ENCODE measurements around the gene TAMALIN.
A peak's percentile ranks its signal among the peaks of the same experiment; 100 is the strongest.

The TAMALIN gene

DNA sequence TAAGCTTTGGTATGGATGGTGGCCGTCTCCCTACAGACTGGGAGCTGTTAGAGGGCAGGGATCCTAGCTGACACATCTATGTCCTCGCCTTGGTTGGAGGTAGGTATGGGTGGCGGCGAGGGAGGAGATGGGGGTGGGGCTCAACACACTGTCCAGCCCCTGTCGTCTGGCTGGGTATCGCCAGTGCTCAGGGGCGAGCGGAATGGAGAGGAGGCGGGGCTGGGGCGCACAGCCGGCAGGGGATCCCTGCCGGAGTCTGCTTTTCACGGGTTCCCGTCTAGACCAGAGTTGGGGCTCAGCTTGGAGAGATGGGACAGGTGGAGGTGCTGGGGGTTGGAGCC is 16.1 kb downstream of the TAMALIN start:
- Histone ChIP-seq H3K27me3 (replicated peaks; ENCODE audit: control insufficient read depth, insufficient read depth, low read length, poor library complexity, severe bottlenecking) (no peaks in the 10 kb centered on the region), H3K27ac (ENCODE audit: insufficient read depth, low read length, poor library complexity, severe bottlenecking) (peak overlapping the region; percentile 71), H3K9me3 (ENCODE audit: control insufficient read depth, low read length) (no peaks in the 10 kb centered on the region), H3K4me3 (ENCODE audit: insufficient read depth, low read depth, low read length, poor library complexity, severe bottlenecking) (peak overlapping the region; percentile 52), H3K4me1 (ENCODE audit: control insufficient read depth, insufficient read depth, low read length, poor library complexity, severe bottlenecking) (peaks cover 39% of the 10 kb centered on the region), H3K36me3 (ENCODE audit: control insufficient read depth, insufficient read depth, low read length) (no peaks in the 10 kb centered on the region)
- no peak for DNase-seq

- peak; percentile 82 to 87 (median 85) for DNase-seq
- no peaks in the 10 kb centered on the region for H3K27me3 ChIP-seq (replicated peaks; ENCODE audit: control insufficient read depth, insufficient read depth, low read length, poor library complexity, severe bottlenecking)
- H3K4me1 ChIP-seq (ENCODE audit: control insufficient read depth, insufficient read depth, low read length, poor library complexity, severe bottlenecking), result peaks cover 39% of the 10 kb centered on the region
- no peaks in the 10 kb centered on the region for H3K9me3 ChIP-seq (ENCODE audit: control insufficient read depth, low read length)
- H3K36me3 ChIP-seq (ENCODE audit: control insufficient read depth, insufficient read depth, low read length), result no peaks in the 10 kb centered on the region
- peak overlapping the region; percentile 71 for H3K27ac ChIP-seq (ENCODE audit: insufficient read depth, low read length, poor library complexity, severe bottlenecking)
- peak overlapping the region; percentile 52 for H3K4me3 ChIP-seq (ENCODE audit: insufficient read depth, low read depth, low read length, poor library complexity, severe bottlenecking)
Measured at GRCh38 chr12:52023182-52023975, 16.6 kb downstream of the TAMALIN start.

GRCh38 chr12:52023976-52024688 is 17.4 kb downstream of the TAMALIN start:
- Histone ChIP-seq H3K4me1 (ENCODE audit: control insufficient read depth, insufficient read depth, low read length, poor library complexity, severe bottlenecking) (peaks cover 39% of the 10 kb centered on the region), H3K4me3 (ENCODE audit: insufficient read depth, low read depth, low read length, poor library complexity, severe bottlenecking) (peak overlapping the region; percentile 52), H3K27ac (ENCODE audit: insufficient read depth, low read length, poor library complexity, severe bottlenecking) (peak overlapping the region; percentile 71), H3K36me3 (ENCODE audit: control insufficient read depth, insufficient read depth, low read length) (no peaks in the 10 kb centered on the region), H3K27me3 (replicated peaks; ENCODE audit: control insufficient read depth, insufficient read depth, low read length, poor library complexity, severe bottlenecking) (no peaks in the 10 kb centered on the region), H3K9me3 (ENCODE audit: control insufficient read depth, low read length) (no peaks in the 10 kb centered on the region)
- DNase-seq, result no peak

- no peaks in the 10 kb centered on the region for H3K36me3 ChIP-seq (ENCODE audit: control insufficient read depth, insufficient read depth, low read length)
- DNase-seq, result no peak
- no peak overlapping the region for H3K4me3 ChIP-seq (ENCODE audit: insufficient read depth, low read depth, low read length, poor library complexity, severe bottlenecking)
- H3K27ac ChIP-seq (ENCODE audit: insufficient read depth, low read length, poor library complexity, severe bottlenecking), result peak overlapping the region; percentile 71
- H3K9me3 ChIP-seq (ENCODE audit: control insufficient read depth, low read length), result no peaks in the 10 kb centered on the region
- H3K27me3 ChIP-seq (replicated peaks; ENCODE audit: control insufficient read depth, insufficient read depth, low read length, poor library complexity, severe bottlenecking), result no peaks in the 10 kb centered on the region
- H3K4me1 ChIP-seq (ENCODE audit: control insufficient read depth, insufficient read depth, low read length, poor library complexity, severe bottlenecking), result peaks cover 39% of the 10 kb centered on the region
Measured at GRCh38 chr12:52024845-52025230, 18.1 kb downstream of the TAMALIN start.

DNA sequence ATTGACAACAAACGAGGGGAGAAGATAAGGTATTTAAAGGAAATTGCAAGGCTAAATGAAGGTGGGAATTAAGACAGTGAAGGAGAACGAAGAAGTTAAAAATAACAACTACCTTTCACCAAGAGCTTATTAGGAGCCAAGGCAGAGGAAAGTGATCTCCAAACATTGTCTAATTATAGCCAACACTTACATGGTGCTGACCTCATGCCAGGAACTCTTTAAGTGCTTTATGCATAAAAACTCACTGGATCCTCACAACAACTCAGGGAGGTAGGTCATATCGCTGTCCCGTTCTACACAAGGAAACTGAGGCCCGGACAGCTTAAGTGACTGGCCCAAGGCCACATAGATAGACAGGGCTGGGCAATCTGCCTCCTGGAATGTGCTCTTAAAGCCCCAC is 19.5 kb downstream of the TAMALIN start:
- H3K4me3 ChIP-seq (ENCODE audit: insufficient read depth, low read depth, low read length, poor library complexity, severe bottlenecking), result no peak overlapping the region
- H3K27ac ChIP-seq (ENCODE audit: insufficient read depth, low read length, poor library complexity, severe bottlenecking), result no peak overlapping the region
- H3K9me3 ChIP-seq (ENCODE audit: control insufficient read depth, low read length), result no peaks in the 10 kb centered on the region
- H3K36me3 ChIP-seq (ENCODE audit: control insufficient read depth, insufficient read depth, low read length), result no peaks in the 10 kb centered on the region
- peaks cover 33% of the 10 kb centered on the region for H3K4me1 ChIP-seq (ENCODE audit: control insufficient read depth, insufficient read depth, low read length, poor library complexity, severe bottlenecking)
- no peak for DNase-seq
- no peaks in the 10 kb centered on the region for H3K27me3 ChIP-seq (replicated peaks; ENCODE audit: control insufficient read depth, insufficient read depth, low read length, poor library complexity, severe bottlenecking)

DNA sequence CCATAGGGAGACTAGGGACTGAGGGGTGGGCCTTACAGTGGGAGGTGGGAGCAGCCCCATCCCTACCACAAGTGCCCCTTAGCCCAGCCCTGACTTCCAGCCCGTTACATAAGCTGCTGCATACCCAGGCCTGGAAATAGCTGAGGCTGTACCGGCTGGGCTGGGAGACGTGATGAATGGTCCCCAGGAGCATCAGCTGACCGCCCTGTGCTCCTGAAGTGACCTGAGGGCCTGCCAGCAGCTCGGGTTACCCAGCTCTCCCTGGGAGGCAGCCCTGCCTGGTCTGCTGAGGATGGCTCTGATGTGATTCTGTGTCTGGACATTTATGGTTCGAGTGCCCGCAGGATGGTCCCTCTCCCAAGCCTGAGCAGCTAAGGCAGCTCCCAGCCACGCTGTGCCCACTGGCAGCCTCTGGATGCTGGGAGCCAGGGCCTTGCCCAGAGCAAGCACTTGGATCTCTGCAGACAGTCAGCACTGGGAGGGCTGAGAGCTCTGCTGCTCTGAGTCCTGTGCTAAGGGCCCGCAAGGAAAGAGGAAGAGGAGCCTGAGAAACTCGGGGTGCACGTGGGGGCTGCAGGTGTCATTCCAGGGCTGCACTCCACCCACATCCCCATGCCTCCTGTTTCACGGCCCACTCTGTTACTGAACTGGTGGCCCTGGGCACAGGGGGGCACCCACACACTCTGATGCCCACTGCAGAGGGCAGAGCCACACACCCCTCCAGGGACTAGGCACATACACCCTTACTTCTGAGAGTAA is 20.5 kb downstream of the TAMALIN start:
- no peak for DNase-seq
- no peaks in the 10 kb centered on the region for H3K27me3 ChIP-seq (replicated peaks; ENCODE audit: control insufficient read depth, insufficient read depth, low read length, poor library complexity, severe bottlenecking)
- H3K36me3 ChIP-seq (ENCODE audit: control insufficient read depth, insufficient read depth, low read length), result no peaks in the 10 kb centered on the region
- H3K4me3 ChIP-seq (ENCODE audit: insufficient read depth, low read depth, low read length, poor library complexity, severe bottlenecking), result no peak overlapping the region
- H3K9me3 ChIP-seq (ENCODE audit: control insufficient read depth, low read length), result no peaks in the 10 kb centered on the region
- H3K4me1 ChIP-seq (ENCODE audit: control insufficient read depth, insufficient read depth, low read length, poor library complexity, severe bottlenecking), result peaks cover 33% of the 10 kb centered on the region
- H3K27ac ChIP-seq (ENCODE audit: insufficient read depth, low read length, poor library complexity, severe bottlenecking), result no peak overlapping the region

DNA sequence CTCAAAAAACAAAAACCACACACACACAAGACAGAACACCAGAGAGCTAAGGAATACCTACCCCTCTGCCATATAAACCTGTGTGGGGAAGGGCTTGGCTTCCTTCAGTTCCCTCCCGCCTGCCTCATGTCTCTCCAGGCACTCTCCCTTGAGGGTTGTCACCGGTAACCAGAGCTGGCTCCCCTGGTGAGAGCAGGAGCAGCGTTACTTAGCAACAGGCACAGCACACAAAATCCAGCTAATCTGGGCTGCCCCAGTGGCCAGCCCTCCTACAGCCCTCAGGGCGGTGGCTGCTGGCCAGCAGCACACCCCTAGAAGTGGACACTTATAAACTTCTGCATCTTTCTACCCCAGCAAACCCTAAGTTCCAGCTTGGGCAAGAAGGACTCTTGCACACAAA is 22.9 kb downstream of the TAMALIN start:
- Histone ChIP-seq H3K27me3 (replicated peaks; ENCODE audit: control insufficient read depth, insufficient read depth, low read length, poor library complexity, severe bottlenecking) (no peaks in the 10 kb centered on the region), H3K9me3 (ENCODE audit: control insufficient read depth, low read length) (no peaks in the 10 kb centered on the region), H3K36me3 (ENCODE audit: control insufficient read depth, insufficient read depth, low read length) (no peaks in the 10 kb centered on the region), H3K4me3 (ENCODE audit: insufficient read depth, low read depth, low read length, poor library complexity, severe bottlenecking) (no peak overlapping the region), H3K27ac (ENCODE audit: insufficient read depth, low read length, poor library complexity, severe bottlenecking) (no peak overlapping the region), H3K4me1 (ENCODE audit: control insufficient read depth, insufficient read depth, low read length, poor library complexity, severe bottlenecking) (peaks cover 23% of the 10 kb centered on the region)
- no peak for DNase-seq

DNA sequence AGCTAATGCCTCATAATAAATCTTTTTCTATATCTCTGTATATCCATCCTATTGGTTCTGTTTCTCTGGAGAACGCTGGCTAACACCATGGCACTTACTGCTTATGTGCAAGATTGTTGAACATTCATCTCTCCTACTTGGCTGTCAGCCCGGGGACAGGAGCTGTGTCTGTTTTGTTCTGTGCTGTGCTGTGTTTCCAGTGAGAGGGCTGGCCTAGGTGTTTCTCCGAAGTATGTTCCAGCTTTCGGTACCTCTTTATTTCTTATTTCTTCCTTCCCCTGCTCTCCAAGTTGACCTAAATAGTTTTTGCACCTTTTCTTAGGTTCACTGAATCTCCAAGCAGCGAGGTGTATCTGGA is 25.7 kb downstream of the TAMALIN start:
- H3K36me3 ChIP-seq (ENCODE audit: control insufficient read depth, insufficient read depth, low read length), result no peaks in the 10 kb centered on the region
- H3K4me3 ChIP-seq (ENCODE audit: insufficient read depth, low read depth, low read length, poor library complexity, severe bottlenecking), result peak overlapping the region; percentile 41
- DNase-seq, result no peak
- peak overlapping the region; percentile 73 for H3K27ac ChIP-seq (ENCODE audit: insufficient read depth, low read length, poor library complexity, severe bottlenecking)
- H3K27me3 ChIP-seq (replicated peaks; ENCODE audit: control insufficient read depth, insufficient read depth, low read length, poor library complexity, severe bottlenecking), result no peaks in the 10 kb centered on the region
- peaks cover 21% of the 10 kb centered on the region for H3K4me1 ChIP-seq (ENCODE audit: control insufficient read depth, insufficient read depth, low read length, poor library complexity, severe bottlenecking)
- no peaks in the 10 kb centered on the region for H3K9me3 ChIP-seq (ENCODE audit: control insufficient read depth, low read length)

DNA sequence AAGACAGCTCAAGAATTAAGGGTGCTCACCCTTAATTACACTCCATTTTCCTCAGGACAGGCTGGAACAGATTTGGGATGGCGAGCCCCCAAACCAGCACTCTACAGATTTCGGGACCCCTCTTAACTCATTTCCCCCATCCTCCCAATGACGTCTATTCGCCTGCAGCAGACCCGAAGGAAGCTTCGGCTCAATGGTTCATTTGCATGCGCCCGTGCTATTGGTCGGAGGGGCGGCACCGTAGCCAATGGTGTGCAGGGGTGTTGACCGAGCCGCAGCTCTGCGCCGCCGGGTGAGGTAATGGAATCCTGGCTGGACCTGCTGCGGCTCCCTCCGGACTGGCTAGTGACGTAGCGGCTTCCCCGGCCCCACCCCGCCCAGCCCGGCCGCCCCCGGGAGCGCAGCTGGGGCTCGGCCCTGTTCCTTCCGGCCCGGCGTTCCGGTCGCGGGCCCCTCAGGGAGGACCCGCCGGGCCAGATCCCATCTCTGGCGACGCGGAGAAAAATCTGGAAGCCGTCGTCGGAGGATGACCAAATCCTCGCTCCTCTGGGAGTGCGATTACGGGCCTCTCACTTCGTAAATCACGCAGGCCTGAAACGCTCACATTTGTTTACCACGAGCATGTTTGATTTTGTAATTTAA is 26.2 kb downstream of the TAMALIN start:
- DNase-seq, result peak; percentile 87 to 92 (median 88)
- peak overlapping the region; percentile 41 for H3K4me3 ChIP-seq (ENCODE audit: insufficient read depth, low read depth, low read length, poor library complexity, severe bottlenecking)

More for the DNA sequence above, 26.2 kb downstream of the TAMALIN start:
- Histone ChIP-seq H3K9me3 (ENCODE audit: control insufficient read depth, low read length) (no peaks in the 10 kb centered on the region), H3K4me1 (ENCODE audit: control insufficient read depth, insufficient read depth, low read length, poor library complexity, severe bottlenecking) (peaks cover 24% of the 10 kb centered on the region), H3K27ac (ENCODE audit: insufficient read depth, low read length, poor library complexity, severe bottlenecking) (peak overlapping the region; percentile 73), H3K27me3 (replicated peaks; ENCODE audit: control insufficient read depth, insufficient read depth, low read length, poor library complexity, severe bottlenecking) (no peaks in the 10 kb centered on the region), H3K36me3 (ENCODE audit: control insufficient read depth, insufficient read depth, low read length) (no peaks in the 10 kb centered on the region)

Measured in effector memory CD4-positive, alpha-beta T cell (primary cell).